SK-N-SH treated with all-trans-retinoic acid at 6 μM for 48 hours (cell line): ENCODE results near the gene DENND5A.

Source experiments
- ATAC-seq: fragments of 200-7000 bp; cut with Tn5 transposase; 3 replicates; pipeline ENCODE4 v1.9.1; 2020; ENCODE audit warnings: mild to moderate bottlenecking, moderate library complexity
- ARNTL ChIP-seq: fragments of 450-650 bp; formaldehyde crosslinking; IDR thresholded peaks from 2 replicates; pipeline ENCODE4 v1.5.0; 2020; ENCODE audit warnings: low read depth, mild to moderate bottlenecking, moderate library complexity, borderline replicate concordance
- BACH2 ChIP-seq: fragments of 250-450 bp; sonication (Bioruptor Pico); IDR thresholded peaks from 2 replicates; pipeline ENCODE4 v1.9.0; 2021; ENCODE audit warnings: mild to moderate bottlenecking, borderline replicate concordance
- CSDC2 ChIP-seq: fragments of 250-450 bp; sonication (Bioruptor Pico); IDR thresholded peaks from 2 replicates; pipeline ENCODE4 v1.5.0; 2020; ENCODE audit warnings: mild to moderate bottlenecking, moderate library complexity
- CSRNP3 ChIP-seq: fragments of 250-450 bp; sonication (Bioruptor Pico); IDR thresholded peaks from 2 replicates; pipeline ENCODE4 v1.5.1; 2021; ENCODE audit warnings: mild to moderate bottlenecking, moderate library complexity
- ESRRG ChIP-seq: fragments of 250-450 bp; sonication (Bioruptor Pico); IDR thresholded peaks from 2 replicates; pipeline ENCODE4 v1.6.1; 2021; ENCODE audit warnings: mild to moderate bottlenecking
- GLIS3 ChIP-seq: fragments of 250-450 bp; sonication (Bioruptor Pico); IDR thresholded peaks from 2 replicates; pipeline ENCODE4 v1.5.0; 2020; ENCODE audit warnings: mild to moderate bottlenecking, moderate library complexity
- ISL1 ChIP-seq: fragments of 250-450 bp; sonication (Bioruptor Pico); IDR thresholded peaks from 2 replicates; pipeline ENCODE4 v2.1.2; 2022; ENCODE audit warnings: mild to moderate bottlenecking, moderate library complexity
- OSR1 ChIP-seq: fragments of 250-450 bp; sonication (Bioruptor Pico); IDR thresholded peaks from 2 replicates; pipeline ENCODE4 v1.8.0; 2022; ENCODE audit warnings: moderate library complexity, mild to moderate bottlenecking, inconsistent platforms
- PATZ1 ChIP-seq: fragments of 250-450 bp; sonication (Bioruptor Pico); IDR thresholded peaks from 2 replicates; pipeline ENCODE4 v1.8.0; 2020; ENCODE audit warnings: mild to moderate bottlenecking, moderate library complexity, borderline replicate concordance
- POU6F1 ChIP-seq: fragments of 250-450 bp; sonication (Bioruptor Pico); IDR thresholded peaks from 2 replicates; pipeline ENCODE4 v1.8.0; 2021; ENCODE audit warnings: low read depth, mild to moderate bottlenecking, moderate library complexity, borderline replicate concordance
- PPARA ChIP-seq: fragments of 250-450 bp; sonication (Bioruptor Pico); IDR thresholded peaks from 2 replicates; pipeline ENCODE4 v1.5.0; 2020; ENCODE audit warnings: mild to moderate bottlenecking, borderline replicate concordance
- RARB ChIP-seq: fragments of 250-450 bp; sonication (Bioruptor Pico); IDR thresholded peaks from 2 replicates; pipeline ENCODE4 v1.8.0; 2021; ENCODE audit warnings: mild to moderate bottlenecking, moderate library complexity
- TCF4 ChIP-seq: fragments of 250-450 bp; sonication (Bioruptor Pico); IDR thresholded peaks from 2 replicates; pipeline ENCODE4 v1.8.0; 2021; ENCODE audit warnings: mild to moderate bottlenecking, moderate library complexity, borderline replicate concordance
- TOX ChIP-seq: fragments of 250-450 bp; sonication (Bioruptor Pico); IDR thresholded peaks from 2 replicates; pipeline ENCODE4 v1.8.0; 2021; ENCODE audit warnings: mild to moderate bottlenecking, moderate library complexity, borderline replicate concordance
- TSHZ2 ChIP-seq: fragments of 250-450 bp; sonication (Bioruptor Pico); IDR thresholded peaks from 2 replicates; pipeline ENCODE4 v1.5.0; 2020; ENCODE audit warnings: mild to moderate bottlenecking, moderate library complexity
- ZC3H10 ChIP-seq: fragments of 250-450 bp; sonication (Bioruptor Pico); IDR thresholded peaks from 2 replicates; pipeline ENCODE4 v1.5.1; 2021; ENCODE audit warnings: mild to moderate bottlenecking, moderate library complexity
- ZFP3 ChIP-seq: fragments of 250-450 bp; sonication (Bioruptor Pico); IDR thresholded peaks from 2 replicates; pipeline ENCODE4 v1.5.0; 2020; ENCODE audit warnings: mild to moderate bottlenecking, moderate library complexity
- ZFP30 ChIP-seq: fragments of 450-650 bp; formaldehyde crosslinking; IDR thresholded peaks from 2 replicates; pipeline ENCODE4 v1.5.0; 2022; ENCODE audit warnings: mild to moderate bottlenecking, moderate library complexity
- ZNF565 ChIP-seq: fragments of 450-650 bp; formaldehyde crosslinking; conservative IDR thresholded peaks from 2 replicates; pipeline ENCODE4 v1.5.0; 2020; ENCODE audit warnings: low read depth, mild to moderate bottlenecking, moderate library complexity
- ZNF70 ChIP-seq: fragments of 450-650 bp; formaldehyde crosslinking; IDR thresholded peaks from 2 replicates; pipeline ENCODE4 v1.5.0; 2020; ENCODE audit warnings: mild to moderate bottlenecking, moderate library complexity
- TF ChIP-seq, protein P1 (sequence below): fragments of 250-450 bp; sonication (Bioruptor Pico); IDR thresholded peaks from 2 replicates; pipeline ENCODE4 v1.5.1; 2020; ENCODE audit warnings: low read depth, mild to moderate bottlenecking, moderate library complexity

Gene DENND5A

GRCh38 chr11:9208726-9209501 is 56.2 kb downstream of the DENND5A start:
- no peak for ATAC-seq
- TF ChIP-seq ESRRG (CRISPR knock-in tag) (no peak), BACH2 (no peak), ZFP3 (no peak), ARNTL (CRISPR knock-in tag) (no peak), CSRNP3 (CRISPR knock-in tag) (no peak), ZNF565 (CRISPR knock-in tag) (no peak), TSHZ2 (CRISPR knock-in tag) (no peak), ISL1 (no peak), TOX (CRISPR knock-in tag) (no peak), ZC3H10 (CRISPR knock-in tag) (no peak), CSDC2 (CRISPR knock-in tag) (no peak), ZNF70 (CRISPR knock-in tag) (no peak), POU6F1 (CRISPR knock-in tag) (no peak)
- TF ChIP-seq, protein P1, sequence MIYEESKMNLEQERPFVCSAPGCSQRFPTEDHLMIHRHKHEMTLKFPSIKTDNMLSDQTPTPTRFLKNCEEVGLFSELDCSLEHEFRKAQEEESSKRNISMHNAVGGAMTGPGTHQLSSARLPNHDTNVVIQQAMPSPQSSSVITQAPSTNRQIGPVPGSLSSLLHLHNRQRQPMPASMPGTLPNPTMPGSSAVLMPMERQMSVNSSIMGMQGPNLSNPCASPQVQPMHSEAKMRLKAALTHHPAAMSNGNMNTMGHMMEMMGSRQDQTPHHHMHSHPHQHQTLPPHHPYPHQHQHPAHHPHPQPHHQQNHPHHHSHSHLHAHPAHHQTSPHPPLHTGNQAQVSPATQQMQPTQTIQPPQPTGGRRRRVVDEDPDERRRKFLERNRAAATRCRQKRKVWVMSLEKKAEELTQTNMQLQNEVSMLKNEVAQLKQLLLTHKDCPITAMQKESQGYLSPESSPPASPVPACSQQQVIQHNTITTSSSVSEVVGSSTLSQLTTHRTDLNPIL (CRISPR knock-in tag) = no peak

- no peak for ATAC-seq
- TF ChIP-seq GLIS3 (CRISPR knock-in tag) (no peak), TOX (CRISPR knock-in tag) (no peak), ZNF565 (CRISPR knock-in tag) (no peak), OSR1 (CRISPR knock-in tag) (no peak), TCF4 (CRISPR knock-in tag) (no peak), RARB (CRISPR knock-in tag) (no peak), ZFP30 (CRISPR knock-in tag) (no peak), ZFP3 (no peak), PATZ1 (CRISPR knock-in tag) (no peak), ISL1 (no peak), ZC3H10 (CRISPR knock-in tag) (no peak), ZNF70 (CRISPR knock-in tag) (no peak), PPARA (CRISPR knock-in tag) (no peak)
- TF ChIP-seq, protein P1 (CRISPR knock-in tag) = no peak
Measured at GRCh38 chr11:9207229-9207628, 57.9 kb downstream of the DENND5A start.
